ENCODE data around the gene PON2.
"Not testable (repeated sequence)": the region's sequence is repeated elsewhere in the genome, so short reads cannot be mapped to it uniquely, and the experiment has no call there.

The PON2 gene

GRCh38 chr7:95434557-95435421 is at the start of gene PON2:
Gene PON2 (minus strand): TSS chr7:95435028. CDS start chr7:95434951, 77 bp downstream.
- H3K27ac ChIP-seq: peak within 1 kb of the TSS; percentile 62
- DNase-seq (ENCODE audit: low read depth, low spot score): no peak

- no peak for DNase-seq (ENCODE audit: low read depth, low spot score)
- H3K27ac ChIP-seq: no peak overlapping the region
These were observed 47.6 kb upstream of the PON2 start for GRCh38 chr7:95482424-95482823.

GRCh38 chr7:95481271-95482165 is 46.7 kb upstream of the PON2 start:
- DNase-seq (ENCODE audit: low read depth, low spot score): no peak
- no peak overlapping the region for H3K27ac ChIP-seq

- H3K27ac ChIP-seq: no peak overlapping the region
These were observed 45.3 kb upstream of the PON2 start for GRCh38 chr7:95479992-95480624.

GRCh38 chr7:95478272-95479037 is 43.6 kb upstream of the PON2 start:
- DNase-seq (ENCODE audit: low read depth, low spot score): no peak
- H3K27ac ChIP-seq: no peak overlapping the region

More at GRCh38 chr7:95479992-95480624, 45.3 kb upstream of the PON2 start:
- DNase-seq (ENCODE audit: low read depth, low spot score): no peak

- no peak for DNase-seq (ENCODE audit: low read depth, low spot score)
- H3K27ac ChIP-seq: no peak overlapping the region
These were observed 42.2 kb upstream of the PON2 start for GRCh38 chr7:95476904-95477594.

- no peak overlapping the region for H3K27ac ChIP-seq
These were observed 41.4 kb upstream of the PON2 start for GRCh38 chr7:95476072-95476847.

GRCh38 chr7:95473276-95473985 is 38.6 kb upstream of the PON2 start:
- no peak for DNase-seq (ENCODE audit: low read depth, low spot score)
- no peak overlapping the region for H3K27ac ChIP-seq

More at GRCh38 chr7:95476072-95476847, 41.4 kb upstream of the PON2 start:
- no peak for DNase-seq (ENCODE audit: low read depth, low spot score)

GRCh38 chr7:95472581-95473161 is 37.8 kb upstream of the PON2 start:
- no peak for DNase-seq (ENCODE audit: low read depth, low spot score)
- no peak overlapping the region for H3K27ac ChIP-seq

- peak overlapping the region; percentile 17 for H3K27ac ChIP-seq
- no peak for DNase-seq (ENCODE audit: low read depth, low spot score)
These were observed 36.2 kb upstream of the PON2 start for GRCh38 chr7:95471071-95471470.

- no peak for DNase-seq (ENCODE audit: low read depth, low spot score)
- peak overlapping the region; percentile 17 for H3K27ac ChIP-seq
These were observed 35.6 kb upstream of the PON2 start for GRCh38 chr7:95470452-95470851.

GRCh38 chr7:95469848-95470247 is 35.0 kb upstream of the PON2 start:
- no peak overlapping the region for H3K27ac ChIP-seq
- no peak for DNase-seq (ENCODE audit: low read depth, low spot score)

- no peak overlapping the region for H3K27ac ChIP-seq
- no peak for DNase-seq (ENCODE audit: low read depth, low spot score)
These were observed 34.4 kb upstream of the PON2 start for GRCh38 chr7:95469187-95469586.

- DNase-seq (ENCODE audit: low read depth, low spot score): no peak
- H3K27ac ChIP-seq: no peak overlapping the region
These were observed 33.2 kb upstream of the PON2 start for GRCh38 chr7:95467912-95468607.

GRCh38 chr7:95460653-95461052 is 25.8 kb upstream of the PON2 start:
- DNase-seq (ENCODE audit: low read depth, low spot score); H3K27ac ChIP-seq: not testable (repeated sequence)

GRCh38 chr7:95457947-95458346 is 23.1 kb upstream of the PON2 start:
- DNase-seq (ENCODE audit: low read depth, low spot score): no peak
- no peak overlapping the region for H3K27ac ChIP-seq
